CD8-positive, alpha-beta memory T cell (primary cell): ENCODE results near the gene HMCN1. TPM values are rescaled to one million over a fixed set of nuclear protein-coding genes. Genes with fewer than 3 reads are reported as not detected.

Experiments used
- CTCF ChIA-PET: fragments of 350-600 bp; sonication (Branson Sonifier 250); formaldehyde crosslinking; loops from one replicate; lab custom pipeline; 2021; ENCODE audit warnings: antibody characterized with exemption; lab: Charles Lee
- POLR2A ChIA-PET: fragments of 350-600 bp; sonication (Branson Sonifier 250); formaldehyde crosslinking; loops from one replicate; lab custom pipeline; 2021; ENCODE audit warnings: antibody characterized with exemption; lab: Charles Lee
- DNase-seq, 5 donors: peaks; one replicate each; pipeline versions ENCODE4 v3.0.0 to v3.0.0-alpha.2; 2020 to 2022; ENCODE audit warnings: mixed read lengths in 1 of 5
- H3K27ac ChIP-seq: one replicate; pipeline ENCODE4 v1.7.0; 2013; ENCODE audit warnings: low read depth, mild to moderate bottlenecking, low read length, moderate library complexity
- H3K27me3 ChIP-seq: 2 replicates; pipeline ENCODE4 v1.7.0; 2013; ENCODE audit warnings: low read length, mild to moderate bottlenecking; ENCODE audit not compliant: insufficient read depth, poor library complexity, severe bottlenecking
- H3K36me3 ChIP-seq: 2 replicates; pipeline ENCODE4 v1.7.0; 2013; ENCODE audit warnings: mild to moderate bottlenecking, low read length, moderate library complexity; ENCODE audit not compliant: insufficient read depth
- H3K4me1 ChIP-seq: 2 replicates; pipeline ENCODE4 v1.7.0; 2013; ENCODE audit warnings: mild to moderate bottlenecking, low read length, moderate library complexity; ENCODE audit not compliant: insufficient read depth
- H3K4me3 ChIP-seq: 2 replicates; pipeline ENCODE4 v1.7.0; 2013; ENCODE audit warnings: mild to moderate bottlenecking, low read length
- H3K9me3 ChIP-seq: 2 replicates; pipeline ENCODE4 v1.7.0; 2013; ENCODE audit warnings: mild to moderate bottlenecking, low read length
- H3K27ac Mint-ChIP-seq, 8 donors: one replicate each; pipeline ENCODE4 v1.8.0; 2020 to 2021; ENCODE audit warnings: mixed read lengths in 8 of 8, mild to moderate bottlenecking in 6 of 8, inconsistent platforms in 3 of 8, moderate library complexity in 3 of 8
- H3K27me3 Mint-ChIP-seq, 2 donors: one replicate each; pipeline ENCODE4 v1.8.0; 2020 to 2021; ENCODE audit warnings: mixed read lengths in 2 of 2, mild to moderate bottlenecking in 1 of 2, moderate library complexity in 1 of 2
- H3K36me3 Mint-ChIP-seq, 3 donors: one replicate each; pipeline ENCODE4 v1.8.0; 2020 to 2021; ENCODE audit warnings: mixed read lengths in 3 of 3, inconsistent platforms in 1 of 3, mild to moderate bottlenecking in 1 of 3
- H3K4me1 Mint-ChIP-seq, 3 donors: one replicate each; pipeline ENCODE4 v1.8.0; 2020 to 2021; ENCODE audit warnings: mixed read lengths in 3 of 3, inconsistent platforms in 1 of 3, mild to moderate bottlenecking in 1 of 3
- H3K4me3 Mint-ChIP-seq, 7 donors: one replicate each; pipeline ENCODE4 v1.8.0; 2020 to 2021; ENCODE audit warnings: mixed read lengths in 7 of 7, mild to moderate bottlenecking in 6 of 7, moderate library complexity in 4 of 7, inconsistent platforms in 2 of 7
- H3K9me3 Mint-ChIP-seq, 5 donors: one replicate each; pipeline ENCODE4 v1.8.0; 2020 to 2022; ENCODE audit warnings: mixed read lengths in 5 of 5, mild to moderate bottlenecking in 3 of 5, moderate library complexity in 2 of 5, inconsistent platforms in 1 of 5
- polyA plus RNA-seq: library from polyadenylated mRNA; unstranded; fragments of 300-500 nt; fragmentation: Illumina TruSeq; gene quantifications from one replicate; pipeline ENCODE4 v1.2.3, GENCODE V29; 2021
- total RNA-seq, 2 experiments: library from RNA; stranded (reverse); gene quantifications; one replicate each; pipeline ENCODE4 v1.2.3, GENCODE V29; 2021

The HMCN1 gene
- total and polyA plus RNA-seq, 3 experiments from 2014 or later: 0.02 to 0.04 TPM; not detected in 1

DNA sequence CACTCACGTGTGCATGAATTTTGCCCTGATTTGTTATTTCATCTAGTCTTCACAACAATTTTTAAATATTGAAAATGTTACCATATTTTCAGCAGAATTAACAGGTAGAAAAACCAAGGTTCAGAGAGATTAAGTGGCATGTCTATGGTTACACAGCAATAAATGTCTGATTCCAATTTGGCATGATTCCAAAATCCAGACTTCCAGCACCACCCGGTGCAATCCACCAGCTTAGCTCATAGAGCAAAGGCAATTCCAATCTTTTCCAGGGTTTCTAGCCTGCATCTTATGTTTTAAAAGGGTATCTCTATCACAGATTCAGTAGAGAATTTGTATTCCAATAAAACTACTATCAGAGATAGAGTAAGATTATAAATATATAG, 479.0 kb downstream of the HMCN1 start:
- Histone ChIP-seq H3K4me3 (no peak overlapping the region), H3K9me3 (no peaks in the 10 kb centered on the region)
- no peaks in the 10 kb centered on the region for H3K36me3 Mint-ChIP-seq

GRCh38 chr1:186214791-186215190, 480.6 kb downstream of the HMCN1 start:
- no peak for DNase-seq
- no peaks in the 10 kb centered on the region for H3K36me3 Mint-ChIP-seq
- ChIA-PET POLR2A (no interaction called here), CTCF (no interaction called here)
- Histone ChIP-seq H3K27me3 (no peaks in the 10 kb centered on the region), H3K36me3 (no peaks in the 10 kb centered on the region), H3K27ac (no peak overlapping the region), H3K4me1 (no peaks in the 10 kb centered on the region), H3K4me3 (no peak overlapping the region), H3K9me3 (no peaks in the 10 kb centered on the region)
- no peaks in the 10 kb centered on the region for H3K9me3 Mint-ChIP-seq
- H3K27ac Mint-ChIP-seq: no peak overlapping the region
- no peaks in the 10 kb centered on the region for H3K4me1 Mint-ChIP-seq
- H3K4me3 Mint-ChIP-seq: no peak overlapping the region
- peaks cover 4 to 14% of the 10 kb centered on the region in 2 donors for H3K27me3 Mint-ChIP-seq

More for the DNA sequence above, 479.0 kb downstream of the HMCN1 start:
- H3K4me1 Mint-ChIP-seq: no peaks in the 10 kb centered on the region
- no peak overlapping the region for H3K4me3 Mint-ChIP-seq
- H3K27me3 ChIP-seq: no peaks in the 10 kb centered on the region
- ChIA-PET CTCF (no interaction called here), POLR2A (no interaction called here)
- peaks cover 4 to 27% of the 10 kb centered on the region in 2 donors for H3K27me3 Mint-ChIP-seq
- H3K4me1 ChIP-seq: no peaks in the 10 kb centered on the region
- H3K9me3 Mint-ChIP-seq: no peaks in the 10 kb centered on the region
- no peak overlapping the region for H3K27ac ChIP-seq
- no peaks in the 10 kb centered on the region for H3K36me3 ChIP-seq
- DNase-seq: no peak
- H3K27ac Mint-ChIP-seq: no peak overlapping the region

GRCh38 chr1:186215636-186216035, 481.4 kb downstream of the HMCN1 start:
- POLR2A ChIA-PET: no interaction called here
- Mint-ChIP-seq H3K4me1 (no peaks in the 10 kb centered on the region), H3K36me3 (no peaks in the 10 kb centered on the region)

GRCh38 chr1:186218654-186219352, 484.6 kb downstream of the HMCN1 start:
- no peaks in the 10 kb centered on the region for H3K4me1 ChIP-seq
- H3K9me3 Mint-ChIP-seq: peaks cover 0 to 2% (median 0%) of the 10 kb centered on the region in 5 donors
- H3K9me3 ChIP-seq: no peaks in the 10 kb centered on the region
- H3K27me3 Mint-ChIP-seq: peaks cover 4 to 8% of the 10 kb centered on the region in 2 donors
- no peaks in the 10 kb centered on the region for H3K27me3 ChIP-seq
- CTCF ChIA-PET: no interaction called here
- no peak overlapping the region for H3K27ac Mint-ChIP-seq
- H3K4me1 Mint-ChIP-seq: no peaks in the 10 kb centered on the region
- DNase-seq: no peak
- no peak overlapping the region for H3K27ac ChIP-seq
- H3K36me3 Mint-ChIP-seq: no peaks in the 10 kb centered on the region
- no peaks in the 10 kb centered on the region for H3K36me3 ChIP-seq
- POLR2A ChIA-PET: no interaction called here
- no peak overlapping the region for H3K4me3 Mint-ChIP-seq
- no peak overlapping the region for H3K4me3 ChIP-seq

More at GRCh38 chr1:186215636-186216035, 481.4 kb downstream of the HMCN1 start:
- H3K27ac Mint-ChIP-seq: no peak overlapping the region
- CTCF ChIA-PET: no interaction called here
- no peak overlapping the region for H3K4me3 ChIP-seq
- no peaks in the 10 kb centered on the region for H3K4me1 ChIP-seq
- no peak overlapping the region for H3K4me3 Mint-ChIP-seq
- peaks cover 6 to 8% of the 10 kb centered on the region in 2 donors for H3K27me3 Mint-ChIP-seq
- H3K36me3 ChIP-seq: no peaks in the 10 kb centered on the region
- no peak for DNase-seq
- no peaks in the 10 kb centered on the region for H3K27me3 ChIP-seq
- H3K9me3 Mint-ChIP-seq: peaks cover 0 to 1% (median 0%) of the 10 kb centered on the region in 5 donors
- H3K27ac ChIP-seq: no peak overlapping the region
- no peaks in the 10 kb centered on the region for H3K9me3 ChIP-seq

- Histone ChIP-seq H3K4me1 (no peaks in the 10 kb centered on the region), H3K9me3 (no peaks in the 10 kb centered on the region), H3K27me3 (no peaks in the 10 kb centered on the region), H3K27ac (no peak overlapping the region), H3K4me3 (no peak overlapping the region), H3K36me3 (no peaks in the 10 kb centered on the region)
- ChIA-PET CTCF (no interaction called here), POLR2A (no interaction called here)
- Mint-ChIP-seq H3K27me3 (peaks cover 4 to 5% of the 10 kb centered on the region in 2 donors), H3K4me3 (no peak overlapping the region), H3K9me3 (peaks cover 0 to 2% (median 0%) of the 10 kb centered on the region in 5 donors), H3K36me3 (no peaks in the 10 kb centered on the region), H3K27ac (no peak overlapping the region), H3K4me1 (no peaks in the 10 kb centered on the region)
- no peak for DNase-seq
Measured at GRCh38 chr1:186220067-186220466, 485.9 kb downstream of the HMCN1 start.

DNA sequence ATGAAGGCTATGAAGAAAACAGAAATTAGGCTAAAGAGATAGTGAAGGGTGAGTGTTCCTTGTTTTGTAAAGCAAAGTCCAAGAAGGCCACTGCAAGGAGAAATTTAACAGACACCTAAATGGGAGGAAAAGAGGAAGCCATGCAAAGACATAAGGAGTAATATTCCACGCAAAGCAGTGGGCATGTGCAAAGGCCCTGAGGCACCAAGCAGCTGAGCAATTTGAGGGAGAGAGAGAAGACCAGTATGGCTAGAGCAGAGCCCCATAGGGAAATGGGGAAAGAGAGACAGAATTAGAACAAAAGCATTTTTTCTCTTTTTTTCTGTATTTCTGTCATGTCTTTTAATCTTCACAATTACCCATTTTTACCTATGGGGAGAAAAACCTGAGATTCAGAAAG, 486.7 kb downstream of the HMCN1 start:
- H3K4me1 Mint-ChIP-seq: no peaks in the 10 kb centered on the region
- CTCF ChIA-PET: no interaction called here

GRCh38 chr1:186225096-186225495, 490.9 kb downstream of the HMCN1 start:
- Histone ChIP-seq H3K36me3 (no peaks in the 10 kb centered on the region), H3K9me3 (no peaks in the 10 kb centered on the region), H3K27me3 (no peaks in the 10 kb centered on the region), H3K27ac (no peak overlapping the region), H3K4me3 (no peak overlapping the region), H3K4me1 (no peaks in the 10 kb centered on the region)
- ChIA-PET CTCF (no interaction called here), POLR2A (no interaction called here)
- H3K27ac Mint-ChIP-seq: no peak overlapping the region
- no peak overlapping the region for H3K4me3 Mint-ChIP-seq
- H3K36me3 Mint-ChIP-seq: no peaks in the 10 kb centered on the region
- no peaks in the 10 kb centered on the region for H3K4me1 Mint-ChIP-seq
- H3K9me3 Mint-ChIP-seq: peaks cover 0 to 2% (median 0%) of the 10 kb centered on the region in 5 donors
- peaks cover 5 to 8% of the 10 kb centered on the region in 2 donors for H3K27me3 Mint-ChIP-seq
- no peak for DNase-seq

More for the DNA sequence above, 486.7 kb downstream of the HMCN1 start:
- Histone ChIP-seq H3K27me3 (no peaks in the 10 kb centered on the region), H3K9me3 (no peaks in the 10 kb centered on the region), H3K4me1 (no peaks in the 10 kb centered on the region), H3K27ac (no peak overlapping the region), H3K36me3 (no peaks in the 10 kb centered on the region), H3K4me3 (no peak overlapping the region)
- DNase-seq: no peak
- no peaks in the 10 kb centered on the region for H3K36me3 Mint-ChIP-seq
- no peak overlapping the region for H3K4me3 Mint-ChIP-seq
- no peak overlapping the region for H3K27ac Mint-ChIP-seq
- H3K9me3 Mint-ChIP-seq: peaks cover 0 to 2% (median 0%) of the 10 kb centered on the region in 5 donors
- H3K27me3 Mint-ChIP-seq: peaks cover 4 to 5% of the 10 kb centered on the region in 2 donors
- POLR2A ChIA-PET: no interaction called here

- Mint-ChIP-seq H3K36me3 (no peaks in the 10 kb centered on the region), H3K9me3 (peaks cover 0 to 2% (median 0%) of the 10 kb centered on the region in 5 donors), H3K4me1 (no peaks in the 10 kb centered on the region), H3K27ac (no peak overlapping the region), H3K27me3 (peaks cover 0 to 4% of the 10 kb centered on the region in 2 donors), H3K4me3 (no peak overlapping the region)
- no peaks in the 10 kb centered on the region for H3K9me3 ChIP-seq
- H3K4me3 ChIP-seq: no peak overlapping the region
- no peaks in the 10 kb centered on the region for H3K4me1 ChIP-seq
- ChIA-PET CTCF (no interaction called here), POLR2A (no interaction called here)
- H3K27me3 ChIP-seq: no peaks in the 10 kb centered on the region
- H3K36me3 ChIP-seq: no peaks in the 10 kb centered on the region
- H3K27ac ChIP-seq: no peak overlapping the region
- DNase-seq: no peak
Measured at GRCh38 chr1:186228749-186229148, 494.6 kb downstream of the HMCN1 start.
